D341Med (cell line): Measurements from ENCODE around the gene MAGEB3.
"Not testable (repeated sequence)": the region's sequence is repeated elsewhere in the genome, so short reads cannot be mapped to it uniquely, and the experiment has no call there.

Experiments used
- DNase-seq: peaks from one replicate; pipeline ENCODE4 v3.0.0; 2012; ENCODE audit warnings: low spot score

Gene MAGEB3, protein sequence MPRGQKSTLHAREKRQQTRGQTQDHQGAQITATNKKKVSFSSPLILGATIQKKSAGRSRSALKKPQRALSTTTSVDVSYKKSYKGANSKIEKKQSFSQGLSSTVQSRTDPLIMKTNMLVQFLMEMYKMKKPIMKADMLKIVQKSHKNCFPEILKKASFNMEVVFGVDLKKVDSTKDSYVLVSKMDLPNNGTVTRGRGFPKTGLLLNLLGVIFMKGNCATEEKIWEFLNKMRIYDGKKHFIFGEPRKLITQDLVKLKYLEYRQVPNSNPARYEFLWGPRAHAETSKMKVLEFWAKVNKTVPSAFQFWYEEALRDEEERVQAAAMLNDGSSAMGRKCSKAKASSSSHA

DNA sequence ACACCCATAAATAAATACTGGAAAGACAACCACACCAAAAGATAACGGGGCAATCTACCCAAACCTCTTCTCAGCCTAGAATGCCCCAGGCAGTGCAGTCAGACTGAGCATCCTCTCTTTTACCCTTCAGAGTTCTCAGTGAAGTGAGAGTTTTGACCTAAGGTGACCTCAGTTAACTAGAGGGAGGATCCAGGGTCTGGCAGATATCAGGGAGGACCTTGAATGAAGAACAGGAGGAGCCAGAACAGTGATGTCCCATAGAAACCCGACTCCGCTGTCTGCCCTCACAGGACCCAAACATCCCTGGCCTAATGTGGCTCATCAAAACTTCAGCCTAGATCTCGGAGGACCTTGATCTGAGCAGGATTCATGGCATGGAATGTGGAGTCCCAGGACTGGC, at the start of gene MAGEB3:
TSS of gene MAGEB3 (plus strand) at position 263 of the 400 bp plus-strand sequence. CDS start 5,268 bp downstream, outside the sequence.
- DNase-seq: no peak

DNA sequence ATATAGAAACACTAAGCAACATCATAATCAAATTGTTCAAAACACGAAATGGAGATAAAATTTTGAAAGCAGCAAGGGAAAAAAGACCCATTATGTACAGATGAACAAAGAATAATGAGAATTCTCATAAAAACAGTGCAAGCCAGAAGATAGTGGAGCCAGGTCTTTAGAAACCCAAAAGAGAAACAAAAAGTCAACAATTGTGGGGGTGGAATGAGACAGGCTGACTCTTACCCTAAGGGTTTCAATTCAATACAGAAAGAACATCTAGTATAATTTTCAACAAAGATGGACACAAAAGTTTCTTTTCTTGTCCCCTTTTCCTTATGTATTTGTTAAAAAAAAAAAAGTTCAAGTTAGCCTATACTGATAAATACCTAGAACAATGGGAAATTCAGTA, 49.1 kb upstream of the MAGEB3 start:
- DNase-seq: no peak

DNA sequence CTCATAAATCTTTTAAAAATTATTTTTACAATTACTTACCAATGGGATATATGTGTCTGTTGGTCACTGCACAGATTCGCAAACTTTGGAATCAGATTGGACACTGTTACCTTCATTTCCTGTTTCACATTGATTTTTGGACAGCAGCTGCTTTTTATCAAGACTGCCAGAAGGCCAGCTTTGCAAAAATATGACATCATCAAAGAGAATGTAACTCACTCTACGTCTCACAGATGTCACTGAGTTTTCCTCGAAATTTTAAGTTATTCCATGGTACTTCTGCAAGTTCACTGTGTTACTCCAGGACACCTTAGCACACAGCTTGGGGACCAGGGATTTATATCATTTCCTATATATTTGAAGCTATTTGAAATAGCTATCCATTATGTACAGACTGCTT, 46.9 kb upstream of the MAGEB3 start:
- DNase-seq: no peak

DNA sequence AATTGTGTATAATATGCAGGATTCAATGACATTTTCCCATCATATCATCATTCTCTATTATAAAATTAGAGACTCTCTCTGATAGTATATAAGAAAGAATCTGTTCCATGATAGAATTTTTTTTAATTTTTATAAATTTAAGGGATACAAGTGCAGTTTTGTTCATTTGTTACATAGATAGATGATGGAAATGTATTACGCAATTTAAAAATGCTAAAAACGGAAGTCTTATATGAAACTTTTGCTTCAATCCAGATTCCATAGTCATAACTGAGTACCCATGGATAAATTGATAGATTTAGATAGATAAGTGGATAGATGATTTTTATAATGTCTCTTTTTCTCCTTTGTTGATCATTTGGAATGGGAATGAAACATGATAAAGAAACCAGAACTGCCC, 40.0 kb upstream of the MAGEB3 start:
- no peak for DNase-seq

DNA sequence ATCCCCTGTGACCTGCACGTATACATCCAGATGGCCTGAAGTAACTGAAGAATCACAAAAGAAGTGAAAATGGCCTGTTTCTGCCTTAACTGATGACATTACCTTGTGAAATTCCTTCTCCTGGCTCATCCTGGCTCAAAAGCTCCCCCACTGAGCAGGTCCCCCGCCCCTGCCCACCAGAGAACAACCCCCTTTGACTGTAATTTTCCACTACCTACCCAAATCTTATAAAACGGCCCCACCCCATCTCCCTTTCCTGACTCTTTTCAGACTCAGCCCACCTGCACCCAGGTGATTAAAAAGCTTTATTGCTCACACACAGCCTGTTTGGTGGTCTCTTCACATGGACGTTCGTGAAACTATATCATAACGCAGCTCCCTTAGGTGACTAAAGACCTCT, 36.5 kb upstream of the MAGEB3 start:
- not testable (repeated sequence) for DNase-seq

DNA sequence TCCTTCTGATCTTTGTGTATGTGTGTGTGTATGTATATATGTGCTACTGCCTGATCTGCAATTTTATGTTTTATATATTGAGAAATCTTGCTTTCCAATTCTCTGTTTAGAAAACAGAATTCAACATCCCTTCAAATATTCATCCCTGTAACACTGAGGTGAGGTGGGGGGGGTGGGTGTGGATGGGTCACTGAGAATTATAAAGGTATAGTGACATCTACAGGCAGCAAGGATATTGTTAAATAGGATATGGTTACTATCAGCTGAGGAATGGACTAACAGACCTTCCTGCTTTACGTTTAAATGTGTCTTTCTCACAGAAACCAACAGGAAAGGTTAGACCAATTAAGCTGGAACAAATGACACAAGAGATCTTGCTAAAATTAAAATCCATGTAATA, 34.1 kb upstream of the MAGEB3 start:
- peak; percentile 21 for DNase-seq

DNA sequence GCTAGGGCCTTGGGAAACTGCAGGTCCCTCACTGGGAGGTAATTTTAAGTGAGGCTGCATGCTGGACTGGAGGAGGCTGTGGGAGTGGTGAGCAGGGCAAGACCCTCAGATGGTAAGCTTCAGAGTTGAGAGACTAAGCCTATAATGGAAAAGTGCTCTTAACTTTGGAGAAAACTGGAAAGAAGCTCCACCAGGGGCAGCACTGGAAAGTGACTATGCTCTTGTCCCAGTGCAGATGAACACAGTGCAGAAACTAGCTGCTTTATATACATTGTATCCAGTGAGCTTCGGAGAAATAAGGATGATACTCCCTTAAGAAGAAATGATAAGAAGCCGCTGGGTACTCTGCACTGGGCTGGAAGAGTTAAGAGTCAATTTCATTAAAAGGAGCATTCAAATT, 18.3 kb upstream of the MAGEB3 start:
- DNase-seq: no peak

DNA sequence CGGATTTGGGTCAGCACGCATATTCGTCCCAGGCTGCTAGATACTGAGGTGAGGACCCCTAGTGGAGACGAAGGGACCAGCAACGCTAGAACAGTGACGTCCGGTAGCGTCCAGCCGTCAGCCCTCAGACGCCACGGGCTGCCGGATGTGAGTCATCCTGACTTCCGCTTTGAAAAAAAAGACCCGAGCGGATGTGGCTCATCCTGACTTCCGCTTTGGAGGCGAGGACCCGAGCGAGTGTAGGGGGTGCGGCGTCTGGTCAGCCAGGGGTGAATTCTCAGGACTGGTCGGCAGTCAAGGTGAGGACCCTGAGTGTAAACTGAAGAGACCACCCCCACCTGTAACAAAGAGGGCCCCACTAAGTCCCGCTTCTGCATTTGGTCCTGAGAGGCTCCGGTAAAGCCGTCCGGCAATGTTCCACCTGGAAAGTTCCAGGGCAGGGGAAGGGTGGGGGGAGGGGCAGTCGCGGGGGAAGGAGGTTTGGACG, 15.1 kb upstream of the MAGEB3 start, which contains the start of gene MAGEB2:
TSS of gene MAGEB2 (plus strand) at position 207 of the 487 bp plus-strand sequence. CDS start 3,018 bp downstream, outside the sequence.
- no peak for DNase-seq

DNA sequence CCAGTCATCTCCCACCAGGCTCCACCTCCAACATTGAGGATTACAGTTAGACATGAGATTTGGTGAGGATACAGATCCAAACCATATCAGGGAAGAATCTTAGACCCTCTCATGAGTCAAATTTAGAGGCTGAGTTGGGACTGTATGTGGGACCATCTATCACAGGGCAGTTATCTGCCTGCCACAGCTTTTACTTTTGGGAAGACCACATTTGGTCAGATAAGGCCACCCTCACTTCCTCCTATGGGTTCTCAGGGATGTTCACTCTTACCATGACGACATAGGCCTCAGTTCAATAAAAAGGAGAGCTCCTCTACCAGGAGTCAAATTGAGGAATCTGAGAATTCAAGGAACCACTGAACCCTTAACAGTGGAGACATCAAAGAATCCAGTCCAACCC, 13.0 kb upstream of the MAGEB3 start:
- DNase-seq: no peak

DNA sequence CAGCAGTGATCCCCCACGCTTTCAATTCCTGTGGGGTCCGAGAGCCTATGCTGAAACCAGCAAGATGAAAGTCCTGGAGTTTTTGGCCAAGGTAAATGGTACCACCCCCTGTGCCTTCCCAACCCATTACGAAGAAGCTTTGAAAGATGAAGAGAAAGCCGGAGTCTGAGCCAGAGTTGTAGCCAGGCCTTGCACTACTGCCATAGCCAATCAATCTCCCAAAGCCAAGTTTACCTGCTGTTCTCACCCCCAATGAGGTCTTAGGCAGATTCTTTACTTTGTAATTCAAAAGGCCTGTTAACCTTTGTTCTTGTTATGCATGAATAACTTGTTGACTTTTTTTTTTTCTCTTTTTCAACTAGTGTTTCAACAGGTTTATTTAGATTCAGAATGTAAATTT, 11.1 kb upstream of the MAGEB3 start:
- DNase-seq: no peak

DNA sequence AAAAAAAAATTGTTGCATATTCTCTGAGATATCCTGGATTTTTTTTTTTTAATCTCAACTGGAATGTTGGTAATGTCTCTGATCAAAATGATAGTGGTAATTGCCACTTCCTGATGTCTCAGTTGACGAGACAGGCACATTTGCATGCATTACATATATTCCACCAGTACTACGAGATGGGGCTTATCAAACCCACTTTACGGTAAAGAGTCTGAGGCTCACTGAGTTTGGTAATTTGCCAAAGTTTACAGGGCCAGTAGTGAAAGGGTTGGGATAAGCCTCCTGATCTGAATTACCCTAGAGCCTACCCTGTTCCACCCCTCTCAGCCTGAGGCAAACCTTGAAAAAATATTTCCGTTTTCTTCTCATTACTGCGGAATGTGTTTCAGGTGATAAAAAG, 9.8 kb upstream of the MAGEB3 start:
- no peak for DNase-seq

DNA sequence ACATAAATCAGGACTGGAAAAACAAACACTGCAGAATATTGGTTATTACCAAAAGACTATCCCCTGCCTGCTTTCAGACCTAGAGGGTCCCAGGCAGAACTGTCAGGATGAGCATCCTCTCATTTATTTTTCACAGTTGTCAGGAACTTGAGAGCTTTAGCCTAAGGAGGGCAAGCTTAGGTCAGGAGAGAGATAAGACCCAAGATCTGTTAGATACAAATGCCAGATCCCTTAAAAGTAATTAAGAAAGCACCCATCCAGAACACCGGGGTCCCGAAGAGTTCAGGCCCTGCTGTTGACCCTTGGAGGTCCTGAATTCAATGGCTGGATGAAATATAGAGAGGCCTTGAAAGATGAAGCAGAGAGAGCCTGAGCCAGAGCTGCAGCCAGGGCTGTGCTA, 5.9 kb upstream of the MAGEB3 start:
- no peak for DNase-seq

DNA sequence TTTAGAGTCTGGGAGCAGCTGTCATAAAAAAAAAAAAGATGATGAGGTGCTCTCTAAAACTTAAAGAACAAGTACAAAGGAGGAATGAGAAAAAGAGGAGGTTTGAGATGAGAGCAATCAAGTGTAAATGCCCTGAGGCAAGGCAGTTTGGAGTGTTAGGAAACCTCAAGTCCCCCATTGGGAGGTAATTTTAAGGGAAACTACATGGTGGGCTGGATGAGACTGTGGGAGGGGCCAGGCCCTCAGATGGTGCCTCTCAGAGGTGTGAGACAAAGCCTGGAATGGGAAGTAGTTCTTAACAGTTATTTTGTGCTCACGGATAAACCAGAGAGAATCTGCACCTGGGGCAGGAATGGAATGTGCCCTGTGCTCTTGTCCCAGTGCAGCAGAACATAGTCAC, 1.9 kb upstream of the MAGEB3 start:
- no peak for DNase-seq

DNA sequence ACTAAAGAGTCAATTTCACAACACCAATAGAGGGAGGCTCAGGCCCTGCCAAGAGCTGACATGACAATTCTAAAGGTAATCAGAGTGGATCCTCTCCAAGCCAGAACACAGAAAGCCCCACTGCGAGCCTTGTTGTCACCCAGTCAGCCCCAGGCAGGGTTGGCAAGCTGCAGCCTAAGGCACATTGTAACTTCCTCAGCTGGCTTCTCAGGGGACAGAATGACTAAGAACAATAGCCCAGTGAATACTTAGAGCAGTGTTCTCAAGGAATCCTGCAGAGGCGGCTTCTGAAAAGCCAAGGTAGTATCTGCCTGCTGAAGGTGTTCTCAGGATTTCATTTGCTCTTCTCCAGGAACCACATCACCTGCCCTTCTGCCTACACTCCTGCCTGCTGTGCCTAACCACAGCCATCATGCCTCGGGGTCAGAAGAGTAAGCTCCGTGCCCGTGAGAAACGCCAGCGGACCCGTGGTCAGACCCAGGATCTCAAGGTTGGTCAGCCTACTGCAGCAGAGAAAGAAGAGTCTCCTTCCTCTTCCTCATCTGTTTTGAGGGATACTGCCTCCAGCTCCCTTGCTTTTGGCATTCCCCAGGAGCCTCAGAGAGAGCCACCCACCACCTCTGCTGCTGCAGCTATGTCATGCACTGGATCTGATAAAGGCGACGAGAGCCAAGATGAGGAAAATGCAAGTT, 11.4 kb downstream of the MAGEB3 start, which contains the start of gene MAGEB4:
TSS of gene MAGEB4 (plus strand) at position 277 of the 692 bp plus-strand sequence. CDS start at position 413, 136 bp downstream.
- no peak for DNase-seq

DNA sequence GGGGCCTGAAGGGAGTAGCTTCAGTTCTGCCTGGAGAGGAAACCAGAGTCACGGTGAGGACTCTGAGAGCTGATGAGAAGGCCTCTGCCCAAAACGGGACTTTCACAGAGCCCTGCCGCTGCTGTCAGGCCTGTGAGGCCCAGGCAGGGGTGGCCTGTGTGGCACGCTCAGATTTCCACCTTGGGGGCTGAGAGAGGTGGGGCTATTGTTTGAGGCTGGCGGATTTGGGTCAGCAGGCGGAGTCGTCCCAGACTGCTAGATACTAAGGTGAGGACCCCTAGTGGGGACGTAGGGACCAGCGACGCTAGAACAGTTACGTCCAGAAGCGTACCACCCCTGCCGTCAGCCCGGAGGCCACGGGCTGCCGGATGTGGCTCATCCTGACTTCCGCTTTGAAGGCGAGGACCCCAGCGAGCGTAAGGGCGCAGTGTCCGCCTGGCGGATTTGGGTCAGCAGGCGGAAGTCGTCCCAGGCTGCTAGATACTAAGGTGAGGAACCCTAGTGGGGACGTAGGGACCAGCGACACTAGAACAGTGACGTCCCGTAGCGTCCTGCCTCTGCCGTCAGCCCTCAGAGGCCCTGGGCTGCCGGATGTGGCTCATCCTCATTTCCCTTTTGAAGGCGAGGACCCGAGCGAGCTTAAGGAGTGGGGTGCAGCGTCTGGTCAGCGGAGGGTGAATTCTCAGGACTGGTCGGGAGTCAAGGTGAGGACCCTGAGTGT, 16.5 kb downstream of the MAGEB3 start, which contains the start of gene MAGEB1:
TSS of gene MAGEB1 (plus strand) at position 378 of the 721 bp plus-strand sequence. CDS start 3,348 bp downstream, outside the sequence.
- no peak for DNase-seq

DNA sequence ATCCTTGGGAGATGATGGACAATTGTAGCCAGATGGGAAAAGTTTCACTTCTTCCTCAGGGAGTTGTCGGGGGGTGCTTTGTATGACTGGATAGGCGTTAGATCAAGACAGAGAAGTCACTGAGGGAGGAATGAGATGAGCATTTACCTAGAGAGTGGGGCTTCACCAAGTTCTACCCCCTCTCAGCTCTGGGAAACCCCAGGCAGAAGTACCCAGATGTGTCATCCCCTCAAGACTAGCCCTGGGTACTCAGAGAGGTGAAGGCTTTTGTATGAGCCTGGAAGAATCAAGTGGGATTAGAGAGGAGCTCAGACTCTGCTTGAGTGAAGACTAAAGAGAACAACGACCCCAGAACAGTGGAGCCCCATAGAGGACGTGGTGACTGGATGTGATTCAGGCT, 18.4 kb downstream of the MAGEB3 start:
- no peak for DNase-seq

DNA sequence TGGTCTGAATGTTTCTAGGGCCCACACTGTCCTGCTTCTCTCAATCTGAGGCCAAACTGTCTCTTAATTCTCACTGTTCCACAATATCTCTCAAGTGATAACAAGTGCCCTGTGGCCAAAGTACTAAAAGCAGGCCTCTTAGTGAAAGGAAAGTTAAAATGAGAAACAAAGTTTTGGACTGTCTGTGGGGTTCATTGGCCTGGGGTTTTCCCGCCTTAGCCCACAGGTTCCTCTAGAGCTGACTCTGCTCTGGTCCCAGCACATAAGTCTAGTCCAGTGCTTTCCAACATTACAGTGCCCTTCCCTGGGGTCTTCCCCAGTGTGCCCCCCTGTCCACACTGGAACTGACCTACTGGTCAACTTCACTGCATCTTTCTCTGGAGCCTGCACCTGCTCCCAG, 22.8 kb downstream of the MAGEB3 start:
- no peak for DNase-seq

DNA sequence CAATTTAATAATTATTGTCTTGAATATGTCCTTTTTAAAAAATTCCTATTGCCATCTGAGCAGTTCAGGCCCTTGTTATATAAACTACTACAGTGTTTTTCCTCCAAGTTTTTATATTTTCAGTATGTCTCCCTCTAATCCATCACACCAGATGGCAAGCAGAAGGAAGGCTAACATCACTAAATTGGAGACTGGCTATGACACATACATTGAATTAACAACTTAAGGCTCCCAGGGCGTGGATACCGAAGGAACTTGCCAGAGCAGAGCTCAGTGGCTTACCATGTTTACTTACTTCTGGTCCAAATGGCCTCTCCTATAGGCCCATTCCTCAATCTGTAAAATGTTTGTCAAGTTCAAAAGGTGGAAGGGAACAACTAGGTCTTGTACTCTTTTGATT, 29.5 kb downstream of the MAGEB3 start:
- no peak for DNase-seq

DNA sequence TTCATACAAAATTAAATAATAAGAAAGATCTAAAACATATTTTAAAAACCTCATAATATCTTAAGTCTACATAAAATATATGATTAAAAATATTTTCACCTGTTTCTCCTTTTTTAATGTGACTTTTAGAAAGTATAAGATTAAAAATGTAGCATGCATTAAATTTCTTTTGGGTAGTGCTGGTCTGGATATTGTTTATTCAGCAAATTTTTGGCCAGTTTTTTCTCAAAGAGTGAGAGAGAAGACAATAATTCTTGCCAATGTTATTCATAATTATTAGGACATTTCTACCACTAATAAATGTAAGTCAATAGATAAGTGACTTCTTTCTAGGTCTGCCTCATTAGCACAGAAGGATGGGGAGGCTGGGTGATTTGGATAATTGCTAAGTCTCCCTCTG, 30.6 kb downstream of the MAGEB3 start:
- DNase-seq: no peak

DNA sequence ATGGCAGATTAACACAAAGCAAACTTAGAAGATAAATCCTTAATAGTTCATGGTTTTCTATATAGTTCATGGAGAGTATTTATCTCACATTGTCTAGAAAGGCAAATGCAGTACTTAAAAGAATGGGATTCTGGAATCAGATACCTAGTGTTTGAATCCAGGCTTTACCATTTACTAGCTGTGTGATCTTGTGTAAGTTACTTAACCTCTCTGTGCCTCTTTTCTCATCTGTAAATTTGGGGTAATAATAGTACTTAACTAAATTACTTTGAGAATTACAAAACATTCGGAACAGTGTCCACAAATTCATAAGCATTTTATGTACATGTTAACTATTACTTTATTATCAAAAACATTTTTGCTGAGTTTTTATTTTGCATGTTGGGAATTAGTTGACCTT, 32.3 kb downstream of the MAGEB3 start:
- DNase-seq: no peak

DNA sequence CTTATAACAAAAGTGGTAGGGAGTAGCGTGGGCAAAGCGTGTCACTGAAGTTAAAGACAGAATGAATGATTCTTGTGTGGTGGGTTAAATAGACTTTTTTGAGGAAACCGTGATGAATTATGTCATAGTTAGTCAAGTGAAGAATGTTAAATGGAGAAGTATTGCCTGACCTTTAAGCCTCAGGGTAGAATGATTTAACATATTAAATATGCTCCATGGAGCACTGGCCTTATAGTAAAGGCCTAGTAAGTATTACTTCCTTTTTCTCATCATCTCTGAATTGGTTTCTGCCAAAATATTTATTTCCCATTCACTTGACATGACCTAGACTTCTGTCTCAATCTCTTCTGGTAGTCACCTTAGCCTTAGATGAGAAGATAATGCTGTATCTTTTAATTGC, 40.2 kb downstream of the MAGEB3 start:
- no peak for DNase-seq

DNA sequence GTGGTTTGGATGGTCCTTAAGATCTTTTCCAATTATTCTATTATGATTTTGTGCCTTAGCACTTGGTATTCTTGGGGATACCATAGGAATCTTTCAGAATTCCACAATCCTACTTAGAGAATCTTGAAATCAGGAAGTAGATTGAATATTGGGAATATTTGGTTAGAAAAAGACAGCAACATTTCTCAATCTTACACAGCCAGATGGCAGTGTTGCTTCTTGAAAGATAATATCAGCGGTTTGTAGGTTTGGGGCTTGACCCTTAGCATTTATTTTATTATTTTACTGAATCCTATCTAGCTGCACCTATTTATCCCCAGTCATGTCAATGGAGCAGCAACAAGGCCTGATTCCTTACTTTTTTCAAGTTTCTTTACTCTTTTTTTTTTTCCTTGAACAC, 45.0 kb downstream of the MAGEB3 start:
- DNase-seq: no peak

DNA sequence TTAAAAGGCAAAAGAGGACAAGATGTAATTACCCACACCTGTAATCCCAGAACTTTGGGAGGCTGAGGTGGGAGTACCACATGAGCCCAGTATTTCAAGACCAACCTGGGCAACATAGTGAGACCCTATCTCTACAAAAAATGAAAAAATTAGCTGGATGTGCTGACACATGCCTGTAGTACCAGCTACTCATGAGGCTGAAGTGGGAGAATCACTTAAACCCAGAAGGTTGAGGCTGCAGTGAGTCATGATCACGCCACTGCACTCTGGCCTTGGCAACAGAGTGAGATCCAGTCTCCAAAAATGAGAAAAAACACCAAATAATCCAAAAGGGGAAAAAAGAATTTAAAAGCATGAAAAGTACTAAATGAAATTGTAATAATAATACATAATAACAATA, 47.9 kb downstream of the MAGEB3 start:
- no peak for DNase-seq
